K562 (cell line): ENCODE measurements around the gene HSF5.

Source experiments
- ARID1B ChIP-seq: fragments of 450-650 bp; IDR thresholded peaks from 2 replicates; pipeline ENCODE4 v1.6.1; 2016; ENCODE audit warnings: antibody characterized with exemption, mild to moderate bottlenecking, inconsistent platforms
- CHD4 ChIP-seq: fragments of 200-600 bp; sonication (generic); IDR thresholded peaks from 3 replicates; pipeline ENCODE4 v1.6.1; 2012; ENCODE audit warnings: low read depth, mild to moderate bottlenecking, mixed read lengths, low read length, inconsistent platforms; ENCODE audit not compliant: insufficient read depth, insufficient replicate concordance, poor library complexity, severe bottlenecking
- CTCF ChIP-seq, 3 experiments: IDR thresholded peaks in 2 of 3; conservative IDR thresholded peaks in 1 of 3; 2 replicates each; pipeline ENCODE4 v1.5.1; 2011 to 2012; ENCODE audit warnings: low read length in 3 of 3, mild to moderate bottlenecking in 3 of 3, control low read depth in 2 of 3, improper control_type of control experiment in 1 of 3, inconsistent platforms in 1 of 3, low read depth in 1 of 3, mixed read lengths in 1 of 3, moderate library complexity in 1 of 3; ENCODE audit not compliant: insufficient read depth in 2 of 3
- EGR1 ChIP-seq: fragments of 450-650 bp; conservative IDR thresholded peaks from 2 replicates; pipeline ENCODE4 v1.6.1; 2017; ENCODE audit warnings: mild to moderate bottlenecking
- MAFK ChIP-seq: IDR thresholded peaks from 2 replicates; pipeline ENCODE4 v1.6.1; 2011; ENCODE audit warnings: low read length, improper control_type of control experiment
- MAX ChIP-seq: sonication (generic); formaldehyde crosslinking; IDR thresholded peaks from 2 replicates; pipeline ENCODE4 v1.9.0; 2022; ENCODE audit warnings: mild to moderate bottlenecking, missing genetic modification reagents
- PRPF4 ChIP-seq: fragments of 200-400 bp; formaldehyde crosslinking; IDR thresholded peaks from one replicate; pipeline ENCODE4 v1.6.1; 2017; ENCODE audit warnings: low read length, low read depth, mild to moderate bottlenecking; ENCODE audit not compliant: insufficient read depth, poor library complexity, severe bottlenecking
- STAT5B ChIP-seq: fragments of 250-450 bp; sonication (Bioruptor Pico); IDR thresholded peaks from 2 replicates; pipeline ENCODE4 v1.8.0; 2021; ENCODE audit warnings: mild to moderate bottlenecking, inconsistent platforms
- ZNF133 ChIP-seq: fragments of 250-450 bp; sonication (Bioruptor Pico); IDR thresholded peaks from 2 replicates; pipeline ENCODE4 v1.4.0; 2020; ENCODE audit warnings: mild to moderate bottlenecking

GRCh38 chr17:58513267-58513964 is 25.2 kb upstream of the HSF5 start:
- no peak for TF ChIP-seq STAT5B (CRISPR knock-in tag)
- TF ChIP-seq ZNF133: no peak
- TF ChIP-seq EGR1: no peak
- no peak for TF ChIP-seq MAX (CRISPR knock-in tag)
- TF ChIP-seq CTCF (IDR thresholded peaks at IDR 0.05 in 2 of 3, conservative IDR thresholded peaks at IDR 0.05 in 1 of 3; ENCODE audit: insufficient read depth in 2 of 3, low read depth in 1 of 3, low read length in 3 of 3): no peak
- no peak for TF ChIP-seq ARID1B
- TF ChIP-seq MAFK: no peak
- TF ChIP-seq CHD4: no peak
- no peak for TF ChIP-seq PRPF4
